Adipocyte (in vitro differentiated cells): ENCODE measurements around the gene C19orf25.
A peak's percentile ranks its signal among the peaks of the same experiment; 100 is the strongest.
"Not testable (repeated sequence)": the region's sequence is repeated elsewhere in the genome, so short reads cannot be mapped to it uniquely, and the experiment has no call there.

Source experiments
- DNase-seq: peaks from one replicate; pipeline ENCODE4 v3.0.0-alpha.2; 2015; ENCODE audit warnings: low read depth
- H3K27me3 ChIP-seq: replicated peaks from 2 replicates; pipeline ENCODE4 v1.7.0; 2013; ENCODE audit warnings: mild to moderate bottlenecking, low read length, moderate library complexity; ENCODE audit not compliant: control insufficient read depth, insufficient read depth
- H3K36me3 ChIP-seq: 2 replicates; pipeline ENCODE4 v1.7.0; 2013; ENCODE audit warnings: low read length, mild to moderate bottlenecking, moderate library complexity; ENCODE audit not compliant: control insufficient read depth, insufficient read depth, severe bottlenecking
- H3K4me1 ChIP-seq: 2 replicates; pipeline ENCODE4 v1.7.0; 2013; ENCODE audit warnings: mild to moderate bottlenecking, low read length, moderate library complexity; ENCODE audit not compliant: control insufficient read depth, insufficient read depth
- H3K4me3 ChIP-seq: 2 replicates; pipeline ENCODE4 v1.7.0; 2013; ENCODE audit warnings: mild to moderate bottlenecking, low read length, moderate library complexity
- H3K9ac ChIP-seq: 2 replicates; pipeline ENCODE4 v1.7.0; 2013; ENCODE audit warnings: mild to moderate bottlenecking, low read length, moderate library complexity
- H3K9me3 ChIP-seq: 2 replicates; pipeline ENCODE4 v1.7.0; 2013; ENCODE audit warnings: mild to moderate bottlenecking, low read length, moderate library complexity; ENCODE audit not compliant: control insufficient read depth

The C19orf25 gene

DNA sequence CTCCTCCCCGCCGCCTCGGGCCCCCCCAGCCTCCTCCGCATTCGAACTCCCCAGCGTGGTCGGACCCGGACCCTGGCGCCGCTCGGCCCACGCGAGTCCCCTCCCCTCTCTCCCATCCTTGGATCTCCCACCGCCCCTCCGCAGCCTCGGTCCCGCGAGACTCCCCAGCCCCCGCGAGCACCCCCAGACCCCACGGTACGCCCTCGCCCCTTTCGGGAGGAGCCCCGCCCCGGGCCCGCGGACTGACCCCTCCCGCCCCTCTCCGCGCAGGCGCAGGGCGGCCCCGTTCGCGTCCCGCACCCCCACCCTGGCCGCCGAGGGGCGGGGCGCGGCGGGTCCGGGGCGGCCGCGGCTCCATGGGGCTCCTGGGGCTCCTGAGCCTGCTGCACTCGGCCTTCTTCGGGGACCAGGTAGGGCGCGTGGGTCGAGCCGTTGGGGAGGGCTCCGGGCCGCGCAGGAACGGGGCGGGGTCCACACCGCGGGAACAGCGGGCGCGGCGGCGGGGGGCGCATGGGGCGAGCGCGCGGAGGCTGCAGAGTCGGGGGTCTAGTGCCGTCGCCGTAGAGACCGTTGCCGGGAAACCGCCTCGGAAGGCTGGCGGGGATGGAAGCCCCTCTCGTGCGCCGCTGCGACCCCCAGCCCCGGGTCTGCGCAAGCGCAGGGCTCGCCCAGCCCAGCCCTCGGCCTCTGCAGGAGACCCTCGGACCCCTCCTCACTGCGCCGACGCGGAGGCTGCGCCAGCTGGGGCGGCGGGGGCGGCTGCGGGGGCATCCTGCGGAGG is 32.9 kb downstream of the C19orf25 start:
- Histone ChIP-seq H3K4me1 (peaks cover 5% of the 10 kb centered on the region), H3K27me3 (peaks cover 29% of the 10 kb centered on the region), H3K4me3 (no peak overlapping the region), H3K9ac (no peak overlapping the region), H3K9me3 (no peaks in the 10 kb centered on the region), H3K36me3 (peaks cover 21% of the 10 kb centered on the region)
- peak; percentile 81 for DNase-seq

GRCh38 chr19:1445185-1445931 is 33.7 kb downstream of the C19orf25 start:
- H3K36me3 ChIP-seq: peaks cover 28% of the 10 kb centered on the region
- H3K9me3 ChIP-seq: no peaks in the 10 kb centered on the region
- peak overlapping the region; percentile 44 for H3K4me3 ChIP-seq
- H3K4me1 ChIP-seq: peaks cover 11% of the 10 kb centered on the region
- H3K27me3 ChIP-seq: peaks cover 22% of the 10 kb centered on the region
- DNase-seq: peak; percentile 88
- H3K9ac ChIP-seq: no peak overlapping the region

DNA sequence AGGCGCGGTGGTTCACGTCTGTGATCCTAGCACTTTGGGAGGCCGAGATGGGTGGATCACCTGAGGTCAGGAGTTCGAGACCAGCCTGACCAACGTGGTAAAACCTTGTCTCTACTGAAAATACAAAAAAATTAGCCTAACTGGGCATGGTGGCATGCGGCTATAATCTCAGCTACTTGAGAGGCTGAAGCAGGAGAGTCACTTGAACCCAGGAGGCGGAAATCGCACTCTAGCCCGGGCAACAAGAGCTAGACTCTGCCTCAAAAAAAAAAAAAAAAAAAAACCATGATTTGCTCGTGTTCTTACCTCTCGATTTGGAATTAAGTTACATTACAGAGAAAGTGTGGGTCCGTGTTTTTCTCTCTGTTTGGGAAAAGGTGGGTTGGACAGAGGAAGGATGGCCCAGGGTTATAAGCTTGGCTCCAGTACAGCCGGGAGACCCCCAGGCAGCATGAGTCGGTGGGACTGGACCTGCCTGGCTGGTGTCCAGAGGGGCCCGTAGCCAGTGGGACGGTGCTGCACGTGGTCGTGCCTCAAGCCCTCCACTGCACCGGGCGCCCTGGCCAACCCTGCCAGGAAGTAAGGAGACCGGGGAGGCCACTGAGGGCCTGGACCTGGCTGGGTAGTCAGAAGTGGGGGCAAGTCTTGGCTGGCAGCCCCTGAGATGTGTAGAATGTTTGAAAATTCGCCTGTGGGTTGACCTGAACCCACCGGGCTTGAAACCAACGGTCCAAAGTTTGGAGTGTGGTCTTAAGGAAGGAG is 37.2 kb downstream of the C19orf25 start:
- DNase-seq: no peak
- peaks cover 38% of the 10 kb centered on the region for H3K36me3 ChIP-seq
- H3K4me3 ChIP-seq: no peak overlapping the region
- H3K4me1 ChIP-seq: peaks cover 21% of the 10 kb centered on the region
- peak overlapping the region; percentile 56 for H3K9ac ChIP-seq
- H3K9me3 ChIP-seq: no peaks in the 10 kb centered on the region
- peaks cover under 1% of the 10 kb centered on the region for H3K27me3 ChIP-seq

DNA sequence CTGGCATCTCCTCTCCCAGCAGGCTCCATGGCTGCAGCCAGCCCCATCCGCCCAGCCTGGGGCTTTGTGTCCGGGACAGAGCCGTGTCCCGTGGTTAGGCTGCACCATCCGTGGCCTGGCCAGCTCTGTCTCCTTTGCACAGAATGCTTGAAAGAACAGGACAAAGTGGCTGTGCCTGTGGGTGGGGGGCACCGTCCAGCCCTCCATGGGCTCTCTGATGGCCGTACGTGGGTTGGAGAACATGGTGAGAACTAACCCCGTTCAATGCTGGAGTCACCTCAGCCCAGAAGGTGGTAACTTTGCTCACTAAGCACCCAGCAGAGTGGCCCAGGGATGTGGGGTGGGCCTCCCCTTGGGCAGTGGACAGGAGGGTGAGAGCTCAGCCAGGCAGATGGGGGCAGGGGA is 38.0 kb downstream of the C19orf25 start:
- H3K4me3 ChIP-seq: no peak overlapping the region
- H3K9me3 ChIP-seq: no peaks in the 10 kb centered on the region
- H3K9ac ChIP-seq: peak overlapping the region; percentile 56
- H3K4me1 ChIP-seq: peaks cover 21% of the 10 kb centered on the region
- DNase-seq: no peak
- peaks cover 38% of the 10 kb centered on the region for H3K36me3 ChIP-seq
- no peaks in the 10 kb centered on the region for H3K27me3 ChIP-seq

DNA sequence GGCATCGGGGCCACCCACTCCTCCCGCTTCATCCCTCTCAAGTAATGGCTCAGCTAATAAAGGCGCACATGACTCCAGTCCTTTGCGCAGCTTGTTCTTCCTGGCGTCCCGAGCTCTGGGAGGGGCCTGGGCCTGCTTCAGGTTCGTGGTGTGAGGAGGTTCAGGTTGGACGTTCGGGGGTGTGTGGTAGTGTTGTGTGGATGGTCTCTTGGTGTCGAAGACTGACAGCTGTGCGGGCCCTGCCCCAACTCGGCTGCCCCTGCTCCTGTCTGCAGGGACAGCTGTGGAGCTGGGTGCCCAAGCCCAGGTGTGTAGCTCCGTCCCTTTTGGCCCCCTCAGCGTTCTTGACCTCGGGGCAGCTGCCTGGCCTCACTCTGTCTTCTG is 38.6 kb downstream of the C19orf25 start:
- no peaks in the 10 kb centered on the region for H3K27me3 ChIP-seq
- no peaks in the 10 kb centered on the region for H3K9me3 ChIP-seq
- peaks cover 19% of the 10 kb centered on the region for H3K4me1 ChIP-seq
- no peak overlapping the region for H3K4me3 ChIP-seq
- peak overlapping the region; percentile 56 for H3K9ac ChIP-seq
- DNase-seq: no peak
- peaks cover 41% of the 10 kb centered on the region for H3K36me3 ChIP-seq

- not testable (repeated sequence) for H3K9me3 ChIP-seq, H3K27me3 ChIP-seq
- peak; percentile 24 for DNase-seq
- H3K4me1 ChIP-seq: peaks cover 17% of the 10 kb centered on the region
- H3K36me3 ChIP-seq: peaks cover 44% of the 10 kb centered on the region
- peak overlapping the region; percentile 94 for H3K9ac ChIP-seq
- peak overlapping the region; percentile 88 for H3K4me3 ChIP-seq
Observed at GRCh38 chr19:1439525-1440417, 39.2 kb downstream of the C19orf25 start.

GRCh38 chr19:1438933-1439354 is 40.1 kb downstream of the C19orf25 start:
- peaks cover 17% of the 10 kb centered on the region for H3K4me1 ChIP-seq
- no peak for DNase-seq
- H3K9me3 ChIP-seq: no peaks in the 10 kb centered on the region
- peaks cover 52% of the 10 kb centered on the region for H3K36me3 ChIP-seq
- H3K9ac ChIP-seq: peak overlapping the region; percentile 94
- H3K27me3 ChIP-seq: no peaks in the 10 kb centered on the region
- peak overlapping the region; percentile 88 for H3K4me3 ChIP-seq

DNA sequence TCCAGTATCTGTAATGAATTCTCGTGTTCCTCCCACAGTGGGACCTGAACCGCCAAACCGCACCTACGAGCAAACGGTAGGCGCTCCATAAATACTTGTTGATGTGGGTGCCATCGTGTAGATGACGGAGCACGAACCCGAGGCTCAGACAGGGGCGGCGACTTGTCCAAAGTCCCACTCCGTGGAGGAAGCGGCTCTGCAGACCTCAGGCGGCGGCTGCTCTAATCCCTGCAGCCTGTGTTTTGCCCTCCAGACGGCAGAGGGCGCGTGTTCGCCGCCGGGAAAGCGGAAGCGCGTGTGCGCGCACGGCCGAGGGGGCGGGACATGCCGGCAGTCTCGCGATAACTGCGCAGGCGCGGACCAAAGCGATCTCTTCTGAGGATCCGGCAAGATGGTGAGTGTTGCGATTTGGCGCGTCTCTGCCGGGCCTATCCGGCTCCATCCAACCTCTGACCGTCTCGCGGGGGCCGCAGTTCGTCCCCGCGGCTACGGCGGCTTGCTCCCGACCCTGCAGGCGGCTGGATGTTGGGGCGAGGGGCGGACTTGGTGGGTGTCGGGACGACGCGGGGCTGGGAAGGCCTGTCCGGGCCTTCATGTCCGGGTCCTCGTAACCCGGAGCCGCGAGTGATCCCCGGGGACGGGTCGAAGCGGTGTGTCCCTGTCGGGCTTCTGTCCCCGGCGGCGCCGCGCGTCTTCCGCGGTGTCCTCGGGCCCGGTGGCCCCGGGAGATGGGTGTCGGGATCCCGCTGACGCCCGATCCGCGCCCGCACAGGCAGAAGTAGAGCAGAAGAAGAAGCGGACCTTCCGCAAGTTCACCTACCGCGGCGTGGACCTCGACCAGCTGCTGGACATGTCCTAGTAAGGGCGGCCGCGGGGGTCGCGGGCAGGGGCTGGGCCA is 40.7 kb downstream of the C19orf25 start, which contains the start of gene RPS15:
Gene RPS15, plus strand, starts transcription at position 362 of the 898 bp plus-strand sequence. Its CDS starts 30 bp downstream, at position 392.
- H3K9me3 ChIP-seq: no peaks in the 10 kb centered on the region
- peak within 1 kb of the TSS; percentile 88 for H3K4me3 ChIP-seq
- H3K9ac ChIP-seq: peak within 1 kb of the TSS; percentile 94
- H3K36me3 ChIP-seq: peaks cover 58% of the 10 kb centered on the region
- peaks cover 17% of the 10 kb centered on the region for H3K4me1 ChIP-seq
- no peaks in the 10 kb centered on the region for H3K27me3 ChIP-seq
- peak; percentile 98 for DNase-seq

DNA sequence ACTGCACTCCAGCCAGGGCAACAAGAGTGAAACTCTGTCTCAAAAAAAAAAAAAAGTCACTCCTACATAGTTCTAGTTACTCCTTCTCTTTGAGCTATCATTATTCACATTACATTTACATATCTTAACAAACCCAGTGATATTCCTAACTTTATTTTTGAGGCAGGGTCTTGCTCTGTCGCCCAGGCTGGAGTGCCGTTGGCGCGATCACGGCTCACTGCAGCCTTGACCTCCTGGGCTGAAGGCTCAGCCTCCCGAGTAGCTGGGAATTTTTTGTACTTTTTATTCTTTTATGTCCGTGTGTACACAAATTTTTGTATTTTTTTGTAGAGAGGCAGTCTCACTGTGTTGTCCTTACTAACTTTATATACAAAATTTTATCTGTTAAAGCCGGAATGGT is 41.4 kb downstream of the C19orf25 start:
- Histone ChIP-seq H3K9me3 (no peaks in the 10 kb centered on the region), H3K27me3 (no peaks in the 10 kb centered on the region), H3K4me1 (peaks cover 17% of the 10 kb centered on the region), H3K9ac (peak overlapping the region; percentile 67), H3K36me3 (peaks cover 59% of the 10 kb centered on the region), H3K4me3 (peak overlapping the region; percentile 88)
- DNase-seq: no peak
